Measurements from ENCODE around the gene CCDC18. TPM values are rescaled to one million over a fixed set of nuclear protein-coding genes. Genes with fewer than 3 reads are reported as not detected.

The CCDC18 gene
- total RNA-seq, 1 donor from 2014 or later = 1.4 TPM

GRCh38 chr1:93177991-93178390 is 2.5 kb upstream of the CCDC18 start:
- no peaks in the 10 kb centered on the region for H3K9me3 ChIP-seq
- H3K36me3 ChIP-seq = no peaks in the 10 kb centered on the region
- H3K27ac ChIP-seq = peak overlapping the region in 1 of 2 donors; percentile 100
- H3K4me1 ChIP-seq = peaks cover 0 to 18% of the 10 kb centered on the region in 2 donors
- TF ChIP-seq, protein P1, sequence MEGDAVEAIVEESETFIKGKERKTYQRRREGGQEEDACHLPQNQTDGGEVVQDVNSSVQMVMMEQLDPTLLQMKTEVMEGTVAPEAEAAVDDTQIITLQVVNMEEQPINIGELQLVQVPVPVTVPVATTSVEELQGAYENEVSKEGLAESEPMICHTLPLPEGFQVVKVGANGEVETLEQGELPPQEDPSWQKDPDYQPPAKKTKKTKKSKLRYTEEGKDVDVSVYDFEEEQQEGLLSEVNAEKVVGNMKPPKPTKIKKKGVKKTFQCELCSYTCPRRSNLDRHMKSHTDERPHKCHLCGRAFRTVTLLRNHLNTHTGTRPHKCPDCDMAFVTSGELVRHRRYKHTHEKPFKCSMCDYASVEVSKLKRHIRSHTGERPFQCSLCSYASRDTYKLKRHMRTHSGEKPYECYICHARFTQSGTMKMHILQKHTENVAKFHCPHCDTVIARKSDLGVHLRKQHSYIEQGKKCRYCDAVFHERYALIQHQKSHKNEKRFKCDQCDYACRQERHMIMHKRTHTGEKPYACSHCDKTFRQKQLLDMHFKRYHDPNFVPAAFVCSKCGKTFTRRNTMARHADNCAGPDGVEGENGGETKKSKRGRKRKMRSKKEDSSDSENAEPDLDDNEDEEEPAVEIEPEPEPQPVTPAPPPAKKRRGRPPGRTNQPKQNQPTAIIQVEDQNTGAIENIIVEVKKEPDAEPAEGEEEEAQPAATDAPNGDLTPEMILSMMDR (IDR thresholded peaks at IDR 0.05) = no peak
- H3K27me3 ChIP-seq = no peaks in the 10 kb centered on the region
- no peak for DNase-seq (ENCODE audit: low spot score in 2 of 2)
- intact Hi-C loops (cut with DNase I) = no loop called here
- H3K4me3 ChIP-seq = peak overlapping the region; percentile 96

DNA sequence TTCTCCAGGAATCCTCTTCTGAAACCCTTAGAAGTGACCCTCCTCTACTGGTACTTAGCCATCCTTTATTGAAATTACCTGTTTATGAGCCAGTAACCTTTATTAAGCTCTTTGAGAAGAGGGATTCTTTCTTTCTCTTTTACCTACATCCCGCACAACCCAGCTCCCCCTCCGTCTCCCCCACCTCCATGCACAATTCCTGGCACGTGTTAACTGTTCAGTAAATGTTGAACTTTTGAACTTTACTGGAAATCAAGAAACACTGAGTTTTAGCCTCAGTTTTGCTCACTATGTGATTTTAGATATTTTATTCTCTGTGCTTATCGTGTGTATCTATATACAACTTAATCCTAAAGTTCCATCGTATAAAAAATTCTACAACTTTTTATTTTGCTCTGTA is 2.1 kb upstream of the CCDC18 start:
- Histone ChIP-seq H3K27ac (peak overlapping the region; percentile 100), H3K4me3 (peak overlapping the region; percentile 96), H3K9me3 (no peaks in the 10 kb centered on the region), H3K36me3 (no peaks in the 10 kb centered on the region), H3K4me1 (peaks cover 0 to 16% of the 10 kb centered on the region in 2 donors), H3K27me3 (no peaks in the 10 kb centered on the region)
- DNase-seq (ENCODE audit: low spot score in 2 of 2) = no peak
- intact Hi-C loops (cut with DNase I) = no loop called here
- TF ChIP-seq, protein P1 (IDR thresholded peaks at IDR 0.05) = no peak

GRCh38 chr1:93179886-93180722 is 420 bp upstream of the CCDC18 start, which contains the start of gene TMED5:
TMED5 (minus strand) TSS chr1:93180413; CDS start chr1:93180242, 171 bp downstream.
- DNase-seq (ENCODE audit: low spot score in 2 of 2) = peak; percentile 97 to 99
- peaks cover 0 to 16% of the 10 kb centered on the region in 2 donors for H3K4me1 ChIP-seq
- intact Hi-C loops (cut with DNase I) = loop anchor here (1.0 to 10.0 kb wide), 9 partner anchors 101 to 729 kb away; partner anchors contain the start of genes DIPK1A, DR1, EVI5 and GCLM
- H3K27me3 ChIP-seq = no peaks in the 10 kb centered on the region
- TF ChIP-seq, protein P1 (IDR thresholded peaks at IDR 0.05) = peak; percentile 2 to 22 (median 12)
- no peaks in the 10 kb centered on the region for H3K36me3 ChIP-seq
- H3K27ac ChIP-seq = peak within 1 kb of the TSS; percentile 100
- H3K9me3 ChIP-seq = no peaks in the 10 kb centered on the region
- H3K4me3 ChIP-seq = peak within 1 kb of the TSS; percentile 96

GRCh38 chr1:93186667-93187066 is 6.1 kb downstream of the CCDC18 start:
- intact Hi-C loops (cut with DNase I) = loop anchor here (10.0 kb wide), 3 partner anchors 162 to 508 kb away; partner anchors contain the start of gene RPL5
- TF ChIP-seq, protein P1 (IDR thresholded peaks at IDR 0.05) = no peak
- no peak overlapping the region for H3K4me3 ChIP-seq
- H3K9me3 ChIP-seq = no peaks in the 10 kb centered on the region
- H3K27me3 ChIP-seq = no peaks in the 10 kb centered on the region
- H3K4me1 ChIP-seq = no peaks in the 10 kb centered on the region
- no peak overlapping the region for H3K27ac ChIP-seq
- H3K36me3 ChIP-seq = no peaks in the 10 kb centered on the region
- no peak for DNase-seq (ENCODE audit: low spot score in 2 of 2)

- Histone ChIP-seq H3K36me3 (no peaks in the 10 kb centered on the region), H3K4me3 (no peak overlapping the region), H3K27me3 (no peaks in the 10 kb centered on the region), H3K27ac (no peak overlapping the region), H3K9me3 (no peaks in the 10 kb centered on the region), H3K4me1 (no peaks in the 10 kb centered on the region)
- TF ChIP-seq, protein P1 (IDR thresholded peaks at IDR 0.05) = no peak
- DNase-seq (ENCODE audit: low spot score in 2 of 2) = no peak
- intact Hi-C loops (cut with DNase I) = no loop called here
These were observed 9.9 kb downstream of the CCDC18 start for GRCh38 chr1:93190432-93190831.
